Measurements from ENCODE around the gene TRPV4.
A peak's percentile ranks its signal among the peaks of the same experiment; 100 is the strongest.
"Not testable (repeated sequence)": the region's sequence is repeated elsewhere in the genome, so short reads cannot be mapped to it uniquely, and the experiment has no call there.

The TRPV4 gene

DNA sequence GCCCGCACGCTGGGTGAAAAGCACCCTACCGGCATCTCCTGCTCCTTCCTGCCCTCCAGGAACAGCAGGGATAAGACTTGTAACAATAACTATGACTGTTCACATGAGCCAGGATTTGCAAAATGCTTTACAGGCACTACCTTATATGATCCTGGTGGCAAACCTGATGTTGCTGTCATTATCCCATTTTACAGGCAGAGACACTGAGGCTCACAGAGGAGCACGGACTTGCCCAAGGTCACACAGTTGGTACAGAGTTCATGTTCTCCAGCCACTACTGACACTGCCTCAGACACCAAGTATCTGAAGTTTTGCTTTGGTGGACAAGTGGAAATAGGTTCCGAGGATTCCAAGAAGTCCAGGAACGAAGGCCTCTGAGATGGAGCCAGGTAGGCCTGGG, 24.5 kb upstream of the TRPV4 start:
- no peak overlapping the region for H3K4me3 ChIP-seq (ENCODE audit: low read length)
- no peak for DNase-seq (ENCODE audit: low read depth)
- TF ChIP-seq, protein P1, sequence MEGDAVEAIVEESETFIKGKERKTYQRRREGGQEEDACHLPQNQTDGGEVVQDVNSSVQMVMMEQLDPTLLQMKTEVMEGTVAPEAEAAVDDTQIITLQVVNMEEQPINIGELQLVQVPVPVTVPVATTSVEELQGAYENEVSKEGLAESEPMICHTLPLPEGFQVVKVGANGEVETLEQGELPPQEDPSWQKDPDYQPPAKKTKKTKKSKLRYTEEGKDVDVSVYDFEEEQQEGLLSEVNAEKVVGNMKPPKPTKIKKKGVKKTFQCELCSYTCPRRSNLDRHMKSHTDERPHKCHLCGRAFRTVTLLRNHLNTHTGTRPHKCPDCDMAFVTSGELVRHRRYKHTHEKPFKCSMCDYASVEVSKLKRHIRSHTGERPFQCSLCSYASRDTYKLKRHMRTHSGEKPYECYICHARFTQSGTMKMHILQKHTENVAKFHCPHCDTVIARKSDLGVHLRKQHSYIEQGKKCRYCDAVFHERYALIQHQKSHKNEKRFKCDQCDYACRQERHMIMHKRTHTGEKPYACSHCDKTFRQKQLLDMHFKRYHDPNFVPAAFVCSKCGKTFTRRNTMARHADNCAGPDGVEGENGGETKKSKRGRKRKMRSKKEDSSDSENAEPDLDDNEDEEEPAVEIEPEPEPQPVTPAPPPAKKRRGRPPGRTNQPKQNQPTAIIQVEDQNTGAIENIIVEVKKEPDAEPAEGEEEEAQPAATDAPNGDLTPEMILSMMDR (conservative IDR thresholded peaks at IDR 0.05; ENCODE audit: low read depth, low read length) = no peak

DNA sequence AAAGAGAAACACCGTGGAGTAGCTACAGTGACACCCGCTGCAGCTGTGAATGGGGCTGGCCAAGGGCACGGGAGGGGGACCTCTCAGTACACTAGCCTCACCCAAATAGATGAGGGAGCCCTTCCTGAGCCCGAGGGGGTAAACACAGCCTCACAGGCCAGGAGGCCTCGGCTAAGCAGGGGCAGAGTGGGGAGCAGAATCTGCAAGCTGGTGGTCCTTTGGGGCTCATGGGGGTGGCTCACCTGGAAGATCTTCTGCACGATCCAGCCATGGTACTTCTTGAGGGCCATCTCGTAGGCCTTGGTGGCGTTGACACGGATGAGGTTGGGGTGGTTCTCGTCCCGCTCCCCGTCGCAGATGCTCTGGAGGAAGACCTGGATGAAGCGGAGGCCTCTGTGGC, 22.2 kb upstream of the TRPV4 start:
- H3K4me3 ChIP-seq (ENCODE audit: low read length) = no peak overlapping the region
- TF ChIP-seq, protein P1 (conservative IDR thresholded peaks at IDR 0.05; ENCODE audit: low read depth, low read length) = no peak
- no peak for DNase-seq (ENCODE audit: low read depth)

DNA sequence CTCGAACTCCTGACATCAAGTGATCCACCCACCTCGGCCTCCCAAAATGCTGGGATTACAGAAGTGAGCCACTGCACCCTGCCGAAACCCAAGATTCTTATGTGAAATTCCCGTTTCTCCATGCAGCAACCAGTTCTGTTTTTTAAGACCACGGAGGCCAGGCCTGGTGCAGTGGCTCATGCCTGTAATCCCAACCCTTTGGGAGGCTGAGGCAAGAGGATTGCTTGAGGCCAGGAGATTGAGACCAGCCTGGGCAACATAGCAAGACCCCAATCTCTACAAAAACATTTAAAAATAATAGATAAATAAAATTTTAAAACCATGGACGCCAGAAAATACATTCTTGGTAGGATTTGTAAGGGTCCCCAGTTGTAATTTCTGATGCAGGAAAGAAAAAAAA, 17.3 kb upstream of the TRPV4 start:
- not testable (repeated sequence) for DNase-seq (ENCODE audit: low read depth); H3K4me3 ChIP-seq (ENCODE audit: low read length)

DNA sequence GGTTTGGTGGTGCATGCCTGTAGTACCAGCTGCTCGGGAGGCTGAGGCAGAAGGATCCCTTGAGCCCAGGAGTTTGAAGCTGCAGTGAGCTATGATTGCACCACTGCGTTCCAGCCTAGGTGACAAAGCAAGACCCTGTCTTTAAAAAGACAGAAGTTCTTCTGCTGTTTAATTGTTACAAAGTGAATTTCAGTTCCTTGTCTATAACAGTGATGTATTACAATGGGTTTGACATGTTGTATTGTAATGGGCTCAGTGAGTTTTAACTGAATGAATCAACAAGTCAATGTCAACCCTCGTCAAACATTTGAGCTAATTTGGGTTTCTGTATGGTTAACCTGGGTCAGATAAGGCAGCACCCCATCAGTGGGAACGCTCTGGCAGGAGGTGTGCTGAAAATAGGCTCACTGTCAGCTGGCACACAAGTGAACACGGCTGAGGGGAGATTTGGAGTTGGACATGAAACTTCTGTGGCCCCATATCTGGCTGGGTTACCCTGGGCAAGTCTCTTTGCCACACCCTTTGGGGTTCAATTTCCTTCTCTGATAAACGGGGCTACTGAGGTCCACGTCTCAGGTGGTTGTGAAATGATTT, 14.0 kb upstream of the TRPV4 start:
- DNase-seq (ENCODE audit: low read depth) = no peak
- TF ChIP-seq, protein P1 (conservative IDR thresholded peaks at IDR 0.05; ENCODE audit: low read depth, low read length) = no peak

DNA sequence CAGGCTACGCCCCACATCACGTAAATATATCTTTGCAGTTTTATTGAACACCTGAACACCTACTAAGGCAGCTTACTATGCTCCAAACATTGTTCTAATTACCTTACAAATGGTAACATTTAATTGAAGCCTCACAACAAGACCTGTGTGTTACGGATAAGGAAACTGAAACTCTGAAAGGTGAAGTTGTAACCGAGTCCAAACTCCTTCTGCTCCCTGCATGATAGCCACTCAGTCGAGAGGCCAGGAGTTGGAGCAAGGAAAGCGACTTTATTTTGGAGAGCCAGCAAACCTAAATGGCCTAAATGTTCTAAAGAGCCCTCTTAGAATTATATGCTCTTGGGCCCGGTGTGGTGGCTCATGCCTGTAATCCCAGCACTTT, 12.6 kb upstream of the TRPV4 start:
- TF ChIP-seq, protein P1 (conservative IDR thresholded peaks at IDR 0.05; ENCODE audit: low read depth, low read length) = no peak
- DNase-seq (ENCODE audit: low read depth) = no peak
- H3K4me3 ChIP-seq (ENCODE audit: low read length) = no peak overlapping the region

More for the DNA sequence above, 14.0 kb upstream of the TRPV4 start:
- H3K4me3 ChIP-seq (ENCODE audit: low read length) = no peak overlapping the region

DNA sequence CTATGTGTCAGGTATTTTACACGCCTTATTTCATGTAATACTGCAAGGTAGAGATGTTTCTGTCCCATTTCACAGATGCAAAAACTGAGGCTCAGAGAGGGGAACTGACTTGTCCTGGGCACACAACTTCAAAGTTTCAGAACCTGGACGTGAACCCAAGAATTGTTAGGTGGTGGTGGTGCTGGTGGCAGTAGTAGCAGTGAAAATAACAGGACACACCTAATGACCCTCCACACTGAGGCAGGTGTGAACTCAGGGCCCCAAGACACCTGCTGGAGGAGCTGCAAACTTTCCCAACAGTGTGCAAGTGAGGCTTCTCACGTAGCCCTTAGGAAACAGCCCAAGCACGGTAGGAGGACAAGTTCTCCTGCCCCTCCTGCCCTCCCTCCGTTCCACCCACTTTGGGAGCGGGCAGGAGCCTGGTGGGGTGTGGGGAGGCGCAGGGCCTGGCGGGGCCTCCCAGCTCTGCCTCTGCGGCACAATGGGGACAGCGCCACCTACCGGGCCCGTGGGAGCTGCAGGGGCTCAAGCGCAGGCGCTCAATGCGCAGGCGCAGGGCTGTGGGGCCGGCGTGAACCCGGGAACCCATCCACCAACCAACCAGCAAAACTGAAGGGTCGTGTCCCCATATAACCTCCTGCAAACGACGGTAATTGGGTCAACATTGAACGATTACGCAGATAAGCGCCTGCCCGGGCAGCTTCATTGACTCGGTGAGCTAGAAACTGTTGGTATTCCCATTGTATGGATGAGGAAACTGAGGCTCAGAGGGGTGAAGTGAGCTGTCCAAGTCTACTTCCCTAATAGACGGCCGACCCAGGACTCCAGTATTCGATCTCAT, 12.0 kb upstream of the TRPV4 start:
- H3K4me3 ChIP-seq (ENCODE audit: low read length) = peak overlapping the region; percentile 32
- DNase-seq (ENCODE audit: low read depth) = no peak
- TF ChIP-seq, protein P1 (conservative IDR thresholded peaks at IDR 0.05; ENCODE audit: low read depth, low read length) = peak; percentile 93

DNA sequence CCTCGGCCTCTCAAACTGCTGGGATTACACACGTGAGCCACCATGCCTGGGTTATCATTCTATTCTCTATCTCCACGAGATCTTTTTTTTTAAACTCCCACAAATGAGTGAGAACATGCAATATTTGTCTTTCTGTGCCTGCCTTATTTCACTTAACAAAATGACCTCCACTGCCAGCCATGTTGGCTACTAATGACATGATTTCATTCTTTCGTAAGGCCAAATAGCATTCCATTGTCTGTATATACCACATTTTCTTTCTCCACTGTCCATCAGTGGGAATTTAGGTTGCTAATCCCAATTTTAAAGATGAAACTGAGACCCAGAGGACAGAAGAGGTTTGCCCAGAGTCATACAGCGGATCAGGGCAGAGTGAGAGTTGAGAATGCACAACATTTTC, 10.9 kb upstream of the TRPV4 start:
- DNase-seq (ENCODE audit: low read depth) = no peak
- TF ChIP-seq, protein P1 (conservative IDR thresholded peaks at IDR 0.05; ENCODE audit: low read depth, low read length) = no peak
- H3K4me3 ChIP-seq (ENCODE audit: low read length) = no peak overlapping the region

Measured in retinal pigment epithelial cell (primary cell).